ENCODE data around the gene FCER2.
"Not testable (repeated sequence)": the region's sequence is repeated elsewhere in the genome, so short reads cannot be mapped to it uniquely, and the experiment has no call there.

The FCER2 gene

DNA sequence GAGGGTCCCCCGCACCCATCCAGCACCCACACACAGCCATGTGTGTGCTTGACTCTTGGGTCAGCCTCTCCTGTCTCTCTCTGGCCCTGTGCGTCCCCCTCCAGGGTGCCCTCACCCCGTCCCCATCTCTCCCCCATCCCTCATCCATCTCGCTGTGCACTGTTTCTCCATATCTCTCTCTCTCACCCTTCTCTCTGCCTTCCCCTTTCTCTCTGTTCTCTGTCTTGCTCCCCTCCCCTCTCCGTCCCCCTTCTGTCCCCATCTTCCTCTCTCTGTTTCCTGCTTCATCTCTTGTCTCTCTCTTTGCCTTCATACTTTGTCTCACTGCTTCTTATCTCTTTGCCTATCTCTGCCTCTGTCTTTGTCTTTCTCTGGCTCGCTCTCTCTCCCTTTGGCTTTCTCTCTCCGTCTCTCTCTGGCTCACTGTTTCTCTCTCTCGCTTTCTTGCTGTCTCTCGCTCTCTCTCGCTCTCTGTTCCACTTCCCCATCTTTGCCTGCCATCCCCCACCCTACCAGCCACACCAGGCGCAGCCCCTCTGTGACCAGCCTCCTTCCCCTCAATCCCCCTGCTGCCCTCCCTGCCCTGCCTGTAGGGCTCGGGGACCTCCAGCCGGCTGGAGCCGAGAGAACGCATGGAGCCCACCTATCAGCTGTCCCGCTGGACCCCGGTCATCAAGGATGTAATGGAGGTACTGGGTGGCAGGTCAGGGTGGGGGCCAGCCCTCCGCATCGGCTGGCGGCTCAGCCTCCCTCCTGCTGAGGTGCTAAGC, 56.1 kb downstream of the FCER2 start:
- DNase-seq (ENCODE audit: low spot score): no peak

DNA sequence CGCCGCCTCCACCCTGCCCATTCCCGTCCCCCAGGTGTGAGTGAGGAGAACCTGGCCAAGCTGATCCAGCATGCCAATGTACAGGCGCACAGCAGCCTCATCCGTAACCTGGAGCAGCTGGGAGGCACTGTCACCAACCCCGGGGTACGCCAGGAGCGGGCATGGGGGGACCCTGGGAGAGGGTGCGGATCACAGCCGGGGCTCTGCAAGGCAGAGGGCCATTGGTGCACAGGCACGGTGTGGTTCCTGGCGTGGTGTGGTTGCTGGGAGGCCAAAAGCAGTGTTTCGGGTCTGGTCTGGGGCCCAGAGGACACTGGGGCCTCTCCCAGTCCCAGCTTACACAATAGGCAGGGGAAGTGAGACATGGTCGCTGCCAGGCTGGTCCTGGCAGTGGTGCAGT, 56.8 kb downstream of the FCER2 start:
- no peak for DNase-seq (ENCODE audit: low spot score)

DNA sequence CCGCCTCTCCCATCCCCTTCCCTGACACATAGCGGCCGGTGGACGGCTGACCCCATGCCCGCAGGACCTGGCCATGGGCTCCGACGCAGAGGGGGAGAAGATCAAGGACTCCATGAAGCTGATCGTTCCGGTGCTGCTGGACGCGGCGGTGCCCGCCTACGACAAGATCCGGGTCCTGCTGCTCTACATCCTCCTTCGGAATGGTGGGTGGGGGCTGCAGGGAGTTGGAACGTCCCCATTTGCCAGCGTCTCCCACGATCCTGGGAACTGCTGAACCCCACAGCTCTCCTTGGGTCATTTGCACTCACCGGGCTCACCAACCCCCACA, 57.4 kb downstream of the FCER2 start:
- no peak for DNase-seq (ENCODE audit: low spot score)

DNA sequence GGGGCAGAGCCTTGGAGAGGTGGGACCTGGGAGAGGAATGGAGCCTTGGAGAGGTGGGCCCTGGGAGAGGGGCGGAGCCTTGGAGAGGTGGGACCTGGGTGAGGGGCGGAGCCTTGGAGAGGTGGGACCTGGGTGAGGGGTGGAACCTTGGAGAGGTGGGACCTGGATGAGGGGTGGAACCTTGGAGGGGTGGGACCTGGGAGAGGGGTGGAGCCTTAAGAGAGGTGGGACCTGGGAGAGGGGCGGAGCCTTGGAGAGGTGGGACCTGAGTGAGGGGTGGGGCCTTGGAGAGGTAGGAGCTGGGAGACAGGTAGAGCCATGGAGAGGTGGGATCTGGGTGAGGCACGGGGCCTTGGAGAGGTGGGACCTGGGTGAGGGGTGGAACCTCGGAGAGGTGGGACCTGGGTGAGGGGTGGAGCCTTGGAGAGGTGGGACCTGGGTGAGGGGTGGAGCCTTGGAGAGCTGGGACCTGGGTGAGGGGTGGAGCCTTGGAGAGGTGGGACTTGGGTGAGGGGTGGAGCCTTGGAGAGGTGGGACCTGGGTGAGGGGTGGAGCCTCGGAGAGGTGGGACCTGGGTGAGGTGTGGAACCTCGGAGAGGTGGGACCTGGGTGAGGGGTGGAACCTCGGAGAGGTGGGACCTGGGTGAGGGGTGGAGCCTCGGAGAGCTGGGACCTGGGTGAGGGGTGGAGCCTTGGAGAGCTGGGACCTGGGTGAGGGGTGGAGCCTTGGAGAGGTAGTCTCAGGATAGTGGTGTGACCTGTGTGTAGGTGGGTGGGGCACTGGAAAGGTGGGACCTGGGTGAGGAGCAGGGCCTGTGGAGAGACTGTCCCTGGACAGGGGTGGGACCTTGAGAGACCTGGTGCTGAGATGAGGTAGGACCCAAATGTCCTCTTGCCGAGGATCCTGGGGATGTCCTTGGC, 58.0 kb downstream of the FCER2 start:
- not testable (repeated sequence) for DNase-seq (ENCODE audit: low spot score)

DNA sequence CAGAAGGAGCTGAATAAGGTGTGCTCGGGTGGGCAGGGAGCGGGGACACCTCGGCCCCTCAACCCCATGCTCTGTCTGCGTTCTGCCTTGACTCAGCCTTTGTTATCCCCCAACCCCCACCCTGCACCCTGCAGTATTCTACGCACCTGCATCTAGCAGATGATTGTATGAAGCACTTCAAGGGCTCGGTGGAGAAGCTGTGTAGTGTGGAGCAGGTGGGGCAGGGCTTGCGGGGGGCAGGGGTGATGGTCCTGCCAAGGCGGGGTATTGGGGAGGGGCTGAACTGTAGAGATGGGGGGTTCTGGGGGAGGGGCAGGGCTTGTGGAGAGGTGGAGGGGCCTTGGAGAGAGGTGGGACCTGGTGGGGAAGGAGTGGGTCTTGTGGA, 58.9 kb downstream of the FCER2 start:
- DNase-seq (ENCODE audit: low spot score): no peak

DNA sequence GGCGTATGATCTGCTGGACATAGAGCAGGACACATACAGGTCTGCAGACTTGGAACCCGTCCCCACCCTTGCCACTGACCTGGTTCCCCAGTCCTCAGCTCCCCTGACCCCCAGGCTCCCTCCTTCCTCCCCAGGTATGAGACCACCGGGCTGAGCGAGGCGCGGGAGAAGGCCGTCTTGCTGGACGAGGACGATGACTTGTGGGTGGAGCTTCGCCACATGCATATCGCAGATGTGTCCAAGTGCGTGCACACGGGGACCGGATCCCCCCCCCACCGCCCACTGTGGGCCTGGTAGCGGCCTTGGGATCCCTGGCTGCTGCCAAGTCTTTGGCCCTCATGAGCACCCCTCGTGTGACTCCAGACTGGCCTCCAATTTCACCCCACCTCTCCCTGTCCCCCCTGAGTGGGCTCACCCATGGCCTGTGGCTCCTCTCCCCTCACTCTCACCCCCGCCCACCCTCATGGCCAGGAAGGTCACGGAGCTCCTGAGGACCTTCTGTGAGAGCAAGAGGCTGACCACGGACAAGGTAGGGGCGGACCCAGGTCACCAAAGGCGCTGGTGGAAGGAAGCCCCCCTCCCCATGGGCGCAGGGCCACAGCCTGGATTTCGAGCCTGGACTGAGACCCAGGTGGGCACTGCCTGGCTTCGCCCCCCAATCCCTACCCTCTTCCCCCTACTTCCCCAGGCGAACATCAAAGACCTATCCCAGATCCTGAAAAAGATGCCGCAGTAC, 59.5 kb downstream of the FCER2 start:
- DNase-seq (ENCODE audit: low spot score): no peak

DNA sequence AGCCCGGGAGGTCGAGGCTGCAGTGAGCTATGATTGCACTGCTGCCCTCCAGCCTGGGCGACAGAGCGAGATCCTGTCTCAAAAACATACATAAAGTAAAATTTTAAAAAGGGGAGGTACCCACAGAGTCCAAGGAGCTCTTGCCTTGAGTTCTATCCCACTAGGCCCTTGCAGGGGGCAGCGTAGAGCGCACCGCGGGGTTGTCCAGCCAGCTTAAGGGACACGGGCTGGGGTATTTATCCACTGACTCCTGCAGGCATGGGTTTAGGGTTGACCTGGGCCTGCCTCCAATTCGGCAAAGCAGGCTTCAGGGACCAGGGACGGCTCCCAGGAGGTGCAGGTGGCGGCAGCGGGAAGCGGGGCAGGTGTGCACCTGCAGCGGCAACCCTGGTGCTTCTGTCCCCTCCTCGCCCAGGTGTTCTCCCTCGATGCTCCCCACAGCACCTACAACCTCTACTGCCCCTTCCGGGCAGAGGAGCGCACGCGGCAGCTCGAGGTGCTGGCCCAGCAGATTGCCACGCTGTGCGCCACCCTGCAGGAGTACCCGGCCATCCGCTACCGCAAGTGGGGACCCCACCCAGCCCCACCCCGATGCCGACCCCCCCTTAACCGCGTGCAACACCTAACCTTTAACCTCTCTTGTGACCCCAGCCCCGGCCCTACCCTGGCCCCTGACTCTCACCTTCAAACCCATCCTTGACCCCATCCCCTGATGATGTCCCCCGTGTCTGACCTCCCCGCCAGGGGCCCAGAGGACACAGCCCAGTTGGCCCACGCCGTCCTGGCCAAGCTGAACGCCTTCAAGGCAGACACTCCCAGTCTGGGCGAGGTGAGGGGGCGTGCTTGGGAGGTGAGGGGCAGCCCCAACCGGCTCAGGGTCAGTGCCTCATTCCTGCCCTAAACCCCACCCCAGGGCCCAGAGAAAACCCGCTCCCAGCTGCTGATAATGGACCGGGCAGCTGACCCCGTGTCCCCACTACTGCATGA, 60.3 kb downstream of the FCER2 start:
- no peak for DNase-seq (ENCODE audit: low spot score)

DNA sequence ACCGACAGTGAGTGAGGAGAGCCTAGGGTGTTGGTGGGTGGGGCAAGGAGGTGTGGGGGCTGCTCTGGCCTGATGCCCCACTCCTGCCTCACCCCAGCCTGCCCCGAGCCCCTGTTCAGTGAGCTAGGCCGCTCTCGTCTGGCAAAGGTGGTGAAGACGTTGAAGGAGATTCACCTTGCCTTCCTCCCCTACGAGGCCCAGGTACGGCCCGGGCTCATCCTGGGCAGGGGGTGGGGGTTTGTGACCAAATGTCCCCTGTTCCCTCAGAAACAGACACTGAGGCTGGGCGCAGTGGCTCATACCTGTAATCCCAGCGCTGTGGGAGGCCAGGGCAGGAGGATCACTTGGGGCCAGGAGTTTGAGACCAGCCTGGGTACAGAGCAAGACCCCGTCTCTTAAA, 61.1 kb downstream of the FCER2 start:
- no peak for DNase-seq (ENCODE audit: low spot score)

DNA sequence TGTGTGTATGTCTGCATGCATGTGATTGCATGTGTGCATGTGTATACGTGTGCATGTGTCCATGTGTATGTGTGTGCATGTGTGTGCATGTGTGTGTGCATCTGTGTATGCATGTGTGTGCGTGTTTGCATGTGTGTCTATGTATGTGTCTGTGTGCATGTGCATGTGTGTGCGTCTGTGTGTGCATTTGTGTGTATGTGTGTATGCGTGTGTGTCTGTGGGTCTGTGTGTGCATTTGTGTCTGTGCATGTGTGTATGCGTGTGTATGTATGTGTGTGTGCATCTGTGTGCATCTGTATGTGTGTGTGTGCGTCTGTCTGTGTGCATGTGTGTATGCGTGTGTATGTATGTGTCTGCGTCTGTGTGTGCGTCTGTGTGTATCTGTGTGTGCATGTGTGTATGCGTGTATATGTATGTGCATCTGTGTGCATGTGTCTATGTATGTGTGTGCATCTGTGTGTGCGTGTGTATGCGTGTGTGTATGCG, 62.0 kb downstream of the FCER2 start:
- DNase-seq (ENCODE audit: low spot score): no peak

DNA sequence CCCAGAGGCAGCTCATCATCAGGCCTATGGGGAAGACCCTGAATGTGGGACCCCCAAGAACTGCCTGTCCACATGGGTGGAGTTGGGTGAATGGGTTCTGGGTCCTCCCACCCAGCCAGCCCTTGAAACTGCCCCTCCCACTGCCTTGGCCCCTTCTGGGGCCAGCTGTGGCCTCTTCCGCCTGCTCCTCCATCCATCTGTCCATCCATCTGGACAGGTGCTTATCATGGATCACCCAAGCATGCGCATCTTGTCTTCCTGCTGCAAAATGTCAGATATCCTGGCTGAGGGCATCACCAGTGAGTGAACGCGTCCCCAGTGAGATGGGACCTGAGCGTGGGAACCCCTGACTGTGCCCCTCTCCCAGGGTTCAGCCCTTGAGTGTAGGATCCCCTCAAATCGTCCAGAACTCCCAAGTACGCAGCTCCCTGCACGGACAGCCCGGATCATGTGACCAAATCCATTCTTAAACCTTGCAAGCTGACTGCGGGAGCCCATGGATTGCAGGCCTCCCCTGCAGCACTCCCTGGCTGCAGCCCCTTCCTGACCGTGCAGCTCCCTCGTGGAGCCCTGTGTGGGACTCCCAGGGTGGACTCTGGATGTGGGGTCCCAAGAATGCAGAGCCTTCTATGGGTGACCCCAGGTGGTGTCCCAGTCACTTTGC, 63.0 kb downstream of the FCER2 start:
- DNase-seq (ENCODE audit: low spot score): no peak

Measured in CD4-positive, alpha-beta T cell treated with Interleukin-2 at 100 ng/mL for 4 hours (primary cell).